Vagina (tissue), 2 donors: ENCODE data around the gene LTBP2. TPM values are rescaled to one million over a fixed set of nuclear protein-coding genes. Genes with fewer than 3 reads are reported as not detected.
A peak's percentile ranks its signal among the peaks of the same experiment; 100 is the strongest.

Experiments
- DNase-seq, 2 donors: peaks; one replicate each; pipeline ENCODE4 v3.0.0-alpha.2; 2017; ENCODE audit errors: extremely low spot score in 2 of 2
- H3K27ac ChIP-seq: fragments of 200-600 bp; sonication (generic); one replicate; pipeline ENCODE4 v1.5.1; 2019
- H3K27me3 ChIP-seq: fragments of 200-600 bp; sonication (generic); one replicate; pipeline ENCODE4 v1.5.1; 2019
- H3K36me3 ChIP-seq, 2 donors: fragments of 200-600 bp; sonication (generic); one replicate each; pipeline ENCODE4 v1.5.1; 2017 to 2019
- H3K4me1 ChIP-seq: fragments of 200-600 bp; sonication (generic); one replicate; pipeline ENCODE4 v1.5.1; 2019
- H3K4me3 ChIP-seq, 2 donors: fragments of 200-600 bp; sonication (generic); 1 replicate in 1 of 2; 2 replicates in 1 of 2; pipeline ENCODE4 v1.5.1; 2016 to 2019
- H3K9me3 ChIP-seq: fragments of 200-600 bp; sonication (generic); one replicate; pipeline ENCODE4 v1.5.1; 2019
- POLR2A ChIP-seq, 2 donors: fragments of 450-650 bp; IDR thresholded peaks; one replicate each; pipeline ENCODE4 v1.6.1; 2017; ENCODE audit warnings: antibody characterized with exemption in 2 of 2, mild to moderate bottlenecking in 2 of 2, moderate library complexity in 2 of 2
- POLR2AphosphoS5 ChIP-seq, 2 donors: sonication (generic); formaldehyde crosslinking; IDR thresholded peaks; one replicate each; pipeline ENCODE4 v1.9.0; 2017; ENCODE audit warnings: antibody characterized with exemption in 2 of 2, mild to moderate bottlenecking in 2 of 2, low read depth in 1 of 2; ENCODE audit not compliant: insufficient read depth in 1 of 2
- intact Hi-C: fragments of 100-400 bp; cut with DNase I; formaldehyde crosslinking; loops from one replicate; pipeline ENCODE4 v1.15.1; 2023
- total RNA-seq: library from RNA; depleted of rRNA; stranded (reverse); fragments of >200 nt; gene quantifications from one replicate; pipeline ENCODE4 v1.2.3, GENCODE V29; 2016
- TF ChIP-seq, protein P1 (sequence below), 3 experiments: fragments of 450-650 bp in 2 of 3; fragments of 200-600 bp in 1 of 3; sonication (generic) in 1 of 3; IDR thresholded peaks; one replicate each; pipeline ENCODE4 v1.5.1; 2017 to 2019; ENCODE audit warnings: antibody characterized with exemption in 3 of 3, mild to moderate bottlenecking in 2 of 3, moderate library complexity in 2 of 3

LTBP2 gene
- total RNA-seq, 1 donor from 2014 or later, result 52.5 TPM

DNA sequence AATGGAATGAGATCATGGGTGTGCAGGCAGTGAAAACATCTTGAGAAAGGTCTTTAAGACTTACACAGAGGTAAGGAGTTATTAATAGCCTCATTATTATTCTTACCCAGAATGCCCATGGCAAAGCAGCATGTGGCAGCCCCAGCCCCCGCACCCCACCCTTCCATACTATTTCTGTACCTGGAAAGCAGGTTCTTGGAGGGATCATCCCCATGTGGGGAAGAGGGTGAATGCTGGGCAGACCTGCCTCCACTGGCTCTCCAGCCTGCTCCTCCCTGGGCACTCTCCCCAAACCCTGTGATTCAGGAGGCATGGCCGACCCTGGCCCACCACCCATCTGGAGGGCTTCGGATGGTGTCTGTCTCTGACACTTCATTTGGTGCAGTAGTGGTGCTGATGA lies 147.3 kb downstream of the LTBP2 start:
- no peaks in the 10 kb centered on the region for H3K36me3 ChIP-seq
- no peaks in the 10 kb centered on the region for H3K9me3 ChIP-seq
- intact Hi-C loops, result no loop called here
- H3K4me3 ChIP-seq, result no peak overlapping the region
- H3K27me3 ChIP-seq, result no peaks in the 10 kb centered on the region
- TF ChIP-seq, protein P1, sequence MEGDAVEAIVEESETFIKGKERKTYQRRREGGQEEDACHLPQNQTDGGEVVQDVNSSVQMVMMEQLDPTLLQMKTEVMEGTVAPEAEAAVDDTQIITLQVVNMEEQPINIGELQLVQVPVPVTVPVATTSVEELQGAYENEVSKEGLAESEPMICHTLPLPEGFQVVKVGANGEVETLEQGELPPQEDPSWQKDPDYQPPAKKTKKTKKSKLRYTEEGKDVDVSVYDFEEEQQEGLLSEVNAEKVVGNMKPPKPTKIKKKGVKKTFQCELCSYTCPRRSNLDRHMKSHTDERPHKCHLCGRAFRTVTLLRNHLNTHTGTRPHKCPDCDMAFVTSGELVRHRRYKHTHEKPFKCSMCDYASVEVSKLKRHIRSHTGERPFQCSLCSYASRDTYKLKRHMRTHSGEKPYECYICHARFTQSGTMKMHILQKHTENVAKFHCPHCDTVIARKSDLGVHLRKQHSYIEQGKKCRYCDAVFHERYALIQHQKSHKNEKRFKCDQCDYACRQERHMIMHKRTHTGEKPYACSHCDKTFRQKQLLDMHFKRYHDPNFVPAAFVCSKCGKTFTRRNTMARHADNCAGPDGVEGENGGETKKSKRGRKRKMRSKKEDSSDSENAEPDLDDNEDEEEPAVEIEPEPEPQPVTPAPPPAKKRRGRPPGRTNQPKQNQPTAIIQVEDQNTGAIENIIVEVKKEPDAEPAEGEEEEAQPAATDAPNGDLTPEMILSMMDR (IDR thresholded peaks at IDR 0.05), result no peak
- TF ChIP-seq POLR2A (IDR thresholded peaks at IDR 0.05) (no peak), POLR2AphosphoS5 (IDR thresholded peaks at IDR 0.05; ENCODE audit: insufficient read depth in 1 of 2, low read depth in 1 of 2) (no peak)
- H3K27ac ChIP-seq, result no peak overlapping the region
- peaks cover 5% of the 10 kb centered on the region for H3K4me1 ChIP-seq
- DNase-seq, result no peak

GRCh38 chr14:74463697-74464096 lies 148.3 kb downstream of the LTBP2 start:
- Histone ChIP-seq H3K27ac (no peak overlapping the region), H3K36me3 (no peaks in the 10 kb centered on the region), H3K27me3 (no peaks in the 10 kb centered on the region), H3K9me3 (no peaks in the 10 kb centered on the region), H3K4me3 (no peak overlapping the region), H3K4me1 (peaks cover 11% of the 10 kb centered on the region)
- TF ChIP-seq POLR2A (IDR thresholded peaks at IDR 0.05), result no peak
- TF ChIP-seq POLR2AphosphoS5 (IDR thresholded peaks at IDR 0.05; ENCODE audit: insufficient read depth in 1 of 2, low read depth in 1 of 2), result no peak
- TF ChIP-seq, protein P1 (IDR thresholded peaks at IDR 0.05), result no peak
- no peak for DNase-seq
- intact Hi-C loops, result no loop called here

DNA sequence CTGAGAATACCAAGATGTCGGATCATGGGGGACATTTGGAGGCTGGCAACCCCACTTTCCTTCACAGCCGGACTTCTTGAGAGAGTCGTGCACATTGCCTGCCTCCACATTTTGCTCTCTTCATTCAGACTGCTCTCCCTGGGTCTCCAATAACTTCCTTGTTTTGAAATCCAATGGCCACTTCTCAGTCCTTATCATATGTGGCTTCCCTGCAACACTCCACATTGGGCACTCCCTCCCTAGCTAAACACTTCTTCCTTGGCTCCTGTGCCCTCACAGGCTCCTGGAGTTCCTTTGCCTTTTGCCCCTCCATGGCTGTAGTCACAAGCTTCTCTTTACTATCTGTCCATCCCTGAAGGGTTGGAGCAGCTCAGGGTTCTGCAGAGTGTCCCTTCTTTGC lies 149.0 kb downstream of the LTBP2 start:
- DNase-seq, result no peak
- TF ChIP-seq POLR2A (IDR thresholded peaks at IDR 0.05), result no peak
- TF ChIP-seq, protein P1 (IDR thresholded peaks at IDR 0.05), result no peak
- TF ChIP-seq POLR2AphosphoS5 (IDR thresholded peaks at IDR 0.05; ENCODE audit: insufficient read depth in 1 of 2, low read depth in 1 of 2), result no peak
- H3K4me3 ChIP-seq, result no peak overlapping the region

DNA sequence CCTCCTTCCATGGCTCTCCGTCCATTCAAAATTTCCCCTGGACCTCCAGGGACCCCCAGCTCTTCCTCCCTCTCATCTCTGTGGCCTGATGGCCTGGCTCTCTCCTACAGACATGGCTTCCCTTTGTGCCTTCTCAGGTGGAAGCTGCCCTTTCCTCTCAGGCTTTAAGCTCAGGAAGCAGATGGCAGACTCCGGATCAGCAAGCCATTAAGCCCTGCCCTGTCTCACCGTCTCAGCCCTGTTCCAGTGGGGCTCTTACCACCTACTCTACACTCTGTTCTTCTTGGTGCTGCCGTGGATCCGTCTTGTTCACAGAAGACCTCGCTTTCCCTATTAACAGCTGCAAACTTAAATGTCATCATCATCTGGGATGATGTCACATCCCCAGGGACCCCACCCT lies 152.1 kb downstream of the LTBP2 start:
- intact Hi-C loops, result no loop called here
- no peak for TF ChIP-seq POLR2A (IDR thresholded peaks at IDR 0.05)
- TF ChIP-seq, protein P1 (IDR thresholded peaks at IDR 0.05), result no peak
- TF ChIP-seq POLR2AphosphoS5 (IDR thresholded peaks at IDR 0.05; ENCODE audit: insufficient read depth in 1 of 2, low read depth in 1 of 2), result no peak
- DNase-seq, result no peak
- Histone ChIP-seq H3K27ac (no peak overlapping the region), H3K36me3 (no peaks in the 10 kb centered on the region), H3K4me1 (peaks cover 11% of the 10 kb centered on the region), H3K27me3 (no peaks in the 10 kb centered on the region), H3K9me3 (no peaks in the 10 kb centered on the region), H3K4me3 (no peak overlapping the region)

More for the DNA sequence above, 149.0 kb downstream of the LTBP2 start:
- H3K27me3 ChIP-seq, result no peaks in the 10 kb centered on the region
- no peaks in the 10 kb centered on the region for H3K36me3 ChIP-seq
- no peaks in the 10 kb centered on the region for H3K9me3 ChIP-seq
- H3K4me1 ChIP-seq, result peaks cover 11% of the 10 kb centered on the region
- intact Hi-C loops, result no loop called here
- no peak overlapping the region for H3K27ac ChIP-seq

GRCh38 chr14:74459289-74459946 lies 152.6 kb downstream of the LTBP2 start:
- peaks cover 11% of the 10 kb centered on the region for H3K4me1 ChIP-seq
- no peaks in the 10 kb centered on the region for H3K27me3 ChIP-seq
- H3K36me3 ChIP-seq, result no peaks in the 10 kb centered on the region
- no peak overlapping the region for H3K4me3 ChIP-seq
- TF ChIP-seq, protein P1 (IDR thresholded peaks at IDR 0.05), result peak in 1 of 3 experiments; percentile 25
- no peak for TF ChIP-seq POLR2AphosphoS5 (IDR thresholded peaks at IDR 0.05; ENCODE audit: insufficient read depth in 1 of 2, low read depth in 1 of 2)
- TF ChIP-seq POLR2A (IDR thresholded peaks at IDR 0.05), result no peak
- no peak overlapping the region for H3K27ac ChIP-seq
- no peaks in the 10 kb centered on the region for H3K9me3 ChIP-seq
- intact Hi-C loops, result no loop called here
- no peak for DNase-seq
